Stimulated activated CD4-positive, alpha-beta T cell treated with anti-CD3 and anti-CD28 coated beads, Interleukin-1b, Interleukin-23, amount 100 ng/mL, for 4 hours (primary cell): ENCODE data around the gene EGLN1.
A peak's percentile ranks its signal among the peaks of the same experiment; 100 is the strongest.
"Not testable (repeated sequence)": the region's sequence is repeated elsewhere in the genome, so short reads cannot be mapped to it uniquely, and the experiment has no call there.

ENCODE experiments used
- DNase-seq, 2 donors: peaks; one replicate each; pipeline ENCODE4 v3.0.0-alpha.2; 2020; ENCODE audit warnings: low read depth in 2 of 2

EGLN1 gene

GRCh38 chr1:231421971-231422797 lies at the start of gene EGLN1:
TSS of gene EGLN1 (minus strand) at chr1:231422287. CDS start at chr1:231421888, 399 bp downstream.
- peak; percentile 77 to 83 for DNase-seq

GRCh38 chr1:231471500-231471899 lies 49.4 kb upstream of the EGLN1 start:
- not testable (repeated sequence) for DNase-seq

GRCh38 chr1:231471027-231471426 lies 48.9 kb upstream of the EGLN1 start:
- not testable (repeated sequence) for DNase-seq

GRCh38 chr1:231467986-231468385 lies 45.9 kb upstream of the EGLN1 start:
- DNase-seq: no peak

- no peak for DNase-seq
Measured at GRCh38 chr1:231465051-231465450, 43.0 kb upstream of the EGLN1 start.

- DNase-seq: no peak
Measured at GRCh38 chr1:231463541-231463940, 41.5 kb upstream of the EGLN1 start.

- DNase-seq: peak; percentile 7 to 46
Measured at GRCh38 chr1:231460614-231461013, 38.5 kb upstream of the EGLN1 start.

- not testable (repeated sequence) for DNase-seq
Measured at GRCh38 chr1:231459438-231459837, 37.4 kb upstream of the EGLN1 start.

GRCh38 chr1:231457956-231458355 lies 35.9 kb upstream of the EGLN1 start:
- not testable (repeated sequence) for DNase-seq

- DNase-seq: not testable (repeated sequence)
Measured at GRCh38 chr1:231454133-231454532, 32.0 kb upstream of the EGLN1 start.

GRCh38 chr1:231446138-231446537 lies 24.1 kb upstream of the EGLN1 start:
- DNase-seq: no peak

- no peak for DNase-seq
Measured at GRCh38 chr1:231444059-231444458, 22.0 kb upstream of the EGLN1 start.

- DNase-seq: no peak
Measured at GRCh38 chr1:231443363-231443762, 21.3 kb upstream of the EGLN1 start.

GRCh38 chr1:231442735-231443134 lies 20.6 kb upstream of the EGLN1 start:
- DNase-seq: no peak

GRCh38 chr1:231432996-231433395 lies 10.9 kb upstream of the EGLN1 start:
- no peak for DNase-seq

GRCh38 chr1:231431665-231432415 lies 9.8 kb upstream of the EGLN1 start:
- DNase-seq: no peak

- not testable (repeated sequence) for DNase-seq
Measured at GRCh38 chr1:231430678-231431352, 8.7 kb upstream of the EGLN1 start.

GRCh38 chr1:231428377-231428776 lies 6.3 kb upstream of the EGLN1 start:
- DNase-seq: no peak

GRCh38 chr1:231424950-231425805 lies 3.1 kb upstream of the EGLN1 start:
- DNase-seq: no peak

GRCh38 chr1:231423648-231424047 lies 1.6 kb upstream of the EGLN1 start:
- no peak for DNase-seq

- DNase-seq: no peak
Measured at GRCh38 chr1:231422798-231423309, 767 bp upstream of the EGLN1 start.
